T-helper 17 cell (primary cell): ENCODE results near the gene LRRC8C. TPM values are rescaled to one million over a fixed set of nuclear protein-coding genes. Genes with fewer than 3 reads are reported as not detected.

Experiments
- ATAC-seq: fragments of 150-1000 bp; cut with Tn5 transposase; 2 replicates; pipeline ENCODE4 v1.10.0; 2021; ENCODE audit warnings: mild to moderate bottlenecking, moderate library complexity
- DNase-seq, 3 donors: peaks; one replicate each; pipeline versions ENCODE4 v3.0.0 to v3.0.0-alpha.2; 2020 to 2021
- H3K9me3 ChIP-seq: one replicate; pipeline ENCODE4 v1.7.0; 2013; ENCODE audit warnings: low read length, mild to moderate bottlenecking; ENCODE audit not compliant: control insufficient read depth, poor library complexity, severe bottlenecking
- H3K27ac Mint-ChIP-seq: one replicate; pipeline ENCODE4 v1.8.0; 2022; ENCODE audit warnings: mild to moderate bottlenecking, moderate library complexity, mixed read lengths
- H3K27me3 Mint-ChIP-seq: one replicate; pipeline ENCODE4 v1.8.0; 2022; ENCODE audit warnings: mixed read lengths
- H3K36me3 Mint-ChIP-seq: one replicate; pipeline ENCODE4 v1.8.0; 2022; ENCODE audit warnings: low read depth, mixed read lengths
- H3K4me1 Mint-ChIP-seq: one replicate; pipeline ENCODE4 v1.8.0; 2022; ENCODE audit warnings: mild to moderate bottlenecking, mixed read lengths
- H3K4me3 Mint-ChIP-seq: one replicate; pipeline ENCODE4 v1.8.0; 2022; ENCODE audit warnings: mild to moderate bottlenecking, moderate library complexity, mixed read lengths
- total RNA-seq, 4 donors: library from RNA in 2 of 4; stranded (reverse) in 2 of 4; gene quantifications; one replicate each; pipeline ENCODE4 v1.2.3 and lab custom pipeline; 2022 to 2026

The LRRC8C gene
- total RNA-seq, 2 donors from 2014 or later = 46.0 to 52.4 TPM

- peaks cover 29% of the 10 kb centered on the region for H3K4me1 Mint-ChIP-seq
- no peaks in the 10 kb centered on the region for H3K27me3 Mint-ChIP-seq
- ATAC-seq (no peak), DNase-seq (no peak)
- no peaks in the 10 kb centered on the region for H3K9me3 ChIP-seq
- H3K36me3 Mint-ChIP-seq = no peaks in the 10 kb centered on the region
- H3K27ac Mint-ChIP-seq = peak overlapping the region; percentile 27
- H3K4me3 Mint-ChIP-seq = no peak overlapping the region
Measured at GRCh38 chr1:89732206-89732605, 99.3 kb downstream of the LRRC8C start.

GRCh38 chr1:89732643-89733222 is 99.8 kb downstream of the LRRC8C start:
- Mint-ChIP-seq H3K4me3 (no peak overlapping the region), H3K27me3 (no peaks in the 10 kb centered on the region), H3K4me1 (peaks cover 27% of the 10 kb centered on the region), H3K36me3 (no peaks in the 10 kb centered on the region), H3K27ac (no peak overlapping the region)
- no peaks in the 10 kb centered on the region for H3K9me3 ChIP-seq
- no peak for DNase-seq
- no peak for ATAC-seq

GRCh38 chr1:89733748-89734147 is 100.8 kb downstream of the LRRC8C start:
- H3K4me1 Mint-ChIP-seq = peaks cover 26% of the 10 kb centered on the region
- H3K27me3 Mint-ChIP-seq = no peaks in the 10 kb centered on the region
- no peaks in the 10 kb centered on the region for H3K36me3 Mint-ChIP-seq
- no peak overlapping the region for H3K4me3 Mint-ChIP-seq
- DNase-seq (no peak), ATAC-seq (no peak)
- H3K27ac Mint-ChIP-seq = no peak overlapping the region
- no peaks in the 10 kb centered on the region for H3K9me3 ChIP-seq

- Mint-ChIP-seq H3K27me3 (no peaks in the 10 kb centered on the region), H3K36me3 (no peaks in the 10 kb centered on the region), H3K4me1 (peaks cover 29% of the 10 kb centered on the region), H3K27ac (no peak overlapping the region), H3K4me3 (no peak overlapping the region)
- ATAC-seq (no peak), DNase-seq (no peak)
- H3K9me3 ChIP-seq = no peaks in the 10 kb centered on the region
Measured at GRCh38 chr1:89734442-89734841, 101.5 kb downstream of the LRRC8C start.

- Mint-ChIP-seq H3K4me1 (peaks cover 36% of the 10 kb centered on the region), H3K36me3 (no peaks in the 10 kb centered on the region), H3K4me3 (no peak overlapping the region), H3K27ac (no peak overlapping the region), H3K27me3 (no peaks in the 10 kb centered on the region)
- no peak for DNase-seq
- H3K9me3 ChIP-seq = no peaks in the 10 kb centered on the region
- ATAC-seq = no peak
Measured at GRCh38 chr1:89735479-89735878, 102.6 kb downstream of the LRRC8C start.

GRCh38 chr1:89736937-89737733 is 104.2 kb downstream of the LRRC8C start:
- H3K9me3 ChIP-seq = no peaks in the 10 kb centered on the region
- DNase-seq (no peak), ATAC-seq (no peak)
- Mint-ChIP-seq H3K27me3 (no peaks in the 10 kb centered on the region), H3K4me3 (no peak overlapping the region), H3K36me3 (no peaks in the 10 kb centered on the region), H3K27ac (peak overlapping the region; percentile 95), H3K4me1 (peaks cover 35% of the 10 kb centered on the region)

- Mint-ChIP-seq H3K4me3 (no peak overlapping the region), H3K27me3 (no peaks in the 10 kb centered on the region), H3K36me3 (no peaks in the 10 kb centered on the region), H3K27ac (peak overlapping the region; percentile 95), H3K4me1 (peaks cover 35% of the 10 kb centered on the region)
- H3K9me3 ChIP-seq = no peaks in the 10 kb centered on the region
- no peak for ATAC-seq
- no peak for DNase-seq
Measured at GRCh38 chr1:89737985-89738510, 105.1 kb downstream of the LRRC8C start.

GRCh38 chr1:89739013-89739843 is 106.3 kb downstream of the LRRC8C start:
- Mint-ChIP-seq H3K36me3 (no peaks in the 10 kb centered on the region), H3K4me1 (peaks cover 33% of the 10 kb centered on the region), H3K27me3 (no peaks in the 10 kb centered on the region), H3K27ac (peak overlapping the region; percentile 95), H3K4me3 (peak overlapping the region; percentile 63)
- peak; percentile 71 for ATAC-seq
- H3K9me3 ChIP-seq = no peaks in the 10 kb centered on the region
- no peak for DNase-seq

- H3K4me1 Mint-ChIP-seq = peaks cover 31% of the 10 kb centered on the region
- peak overlapping the region; percentile 63 for H3K4me3 Mint-ChIP-seq
- H3K27me3 Mint-ChIP-seq = no peaks in the 10 kb centered on the region
- peak overlapping the region; percentile 95 for H3K27ac Mint-ChIP-seq
- no peaks in the 10 kb centered on the region for H3K36me3 Mint-ChIP-seq
- DNase-seq = no peak
- peak; percentile 78 for ATAC-seq
- no peaks in the 10 kb centered on the region for H3K9me3 ChIP-seq
Measured at GRCh38 chr1:89739844-89740216, 106.9 kb downstream of the LRRC8C start.

- ATAC-seq (no peak), DNase-seq (no peak)
- Mint-ChIP-seq H3K36me3 (no peaks in the 10 kb centered on the region), H3K27me3 (no peaks in the 10 kb centered on the region), H3K27ac (no peak overlapping the region), H3K4me3 (no peak overlapping the region), H3K4me1 (peaks cover 25% of the 10 kb centered on the region)
- H3K9me3 ChIP-seq = no peaks in the 10 kb centered on the region
Measured at GRCh38 chr1:89743788-89744187, 110.9 kb downstream of the LRRC8C start.

GRCh38 chr1:89746424-89747149 is 113.7 kb downstream of the LRRC8C start:
- no peak for ATAC-seq
- Mint-ChIP-seq H3K36me3 (no peaks in the 10 kb centered on the region), H3K4me3 (no peak overlapping the region), H3K27me3 (no peaks in the 10 kb centered on the region), H3K27ac (no peak overlapping the region), H3K4me1 (peaks cover 5% of the 10 kb centered on the region)
- no peak for DNase-seq
- H3K9me3 ChIP-seq = no peaks in the 10 kb centered on the region

- peaks cover 43% of the 10 kb centered on the region for H3K4me1 Mint-ChIP-seq
Measured at GRCh38 chr1:89753761-89754160, 120.8 kb downstream of the LRRC8C start.

More at GRCh38 chr1:89753761-89754160, 120.8 kb downstream of the LRRC8C start:
- H3K27ac Mint-ChIP-seq = peak overlapping the region; percentile 96
- DNase-seq = no peak
- H3K9me3 ChIP-seq = no peaks in the 10 kb centered on the region
- H3K36me3 Mint-ChIP-seq = no peaks in the 10 kb centered on the region
- ATAC-seq = no peak
- no peak overlapping the region for H3K4me3 Mint-ChIP-seq
- no peaks in the 10 kb centered on the region for H3K27me3 Mint-ChIP-seq
